Transverse colon (tissue), 4 donors: Measurements from ENCODE around the gene ERCC6L2. TPM values are rescaled to one million over a fixed set of nuclear protein-coding genes. Genes with fewer than 3 reads are reported as not detected.

ENCODE experiments used
- DNase-seq: peaks from one replicate; pipeline ENCODE4 v3.0.0-alpha.2; 2019
- H3K27ac ChIP-seq, 4 donors: fragments of 200-600 bp; sonication (generic); 2 replicates each; pipeline ENCODE4 v1.5.1; 2016 to 2018; ENCODE audit warnings: inconsistent platforms in 4 of 4
- H3K27me3 ChIP-seq: fragments of 200-600 bp; sonication (generic); 2 replicates; pipeline ENCODE4 v1.5.1; 2017; ENCODE audit warnings: inconsistent platforms
- H3K36me3 ChIP-seq, 4 donors: fragments of 200-600 bp; sonication (generic); 2 replicates each; pipeline ENCODE4 v1.5.1; 2017 to 2019; ENCODE audit warnings: inconsistent platforms in 4 of 4
- H3K4me1 ChIP-seq, 4 donors: fragments of 200-600 bp; sonication (generic); 2 replicates each; pipeline ENCODE4 v1.5.1; 2017 to 2020; ENCODE audit warnings: inconsistent platforms in 4 of 4
- H3K4me3 ChIP-seq, 4 donors: fragments of 200-600 bp; sonication (generic); 1 replicate in 1 of 4; 2 replicates in 3 of 4; pipeline versions ENCODE4 v1.5.1 to v1.6.1; 2017 to 2019; ENCODE audit warnings: inconsistent platforms in 4 of 4
- H3K9me3 ChIP-seq, 2 donors: fragments of 200-600 bp; sonication (generic); 2 replicates each; pipeline ENCODE4 v1.5.1; 2017 to 2019; ENCODE audit warnings: inconsistent platforms in 2 of 2
- CTCF ChIP-seq, 5 experiments: fragments of 200-600 bp in 3 of 5; fragments of 450-650 bp in 2 of 5; sonication (generic) in 3 of 5; IDR thresholded peaks; 1 replicate in 2 of 5; 2 replicates in 3 of 5; pipeline ENCODE4 v1.5.1; 2016 to 2017; ENCODE audit warnings: antibody characterized with exemption in 5 of 5, inconsistent platforms in 3 of 5, mild to moderate bottlenecking in 2 of 5, moderate library complexity in 1 of 5
- EP300 ChIP-seq: sonication (generic); formaldehyde crosslinking; IDR thresholded peaks from one replicate; pipeline ENCODE4 v1.6.1; 2017; ENCODE audit warnings: antibody characterized with exemption, low read depth
- POLR2A ChIP-seq: fragments of 450-650 bp; IDR thresholded peaks from one replicate; pipeline ENCODE4 v1.6.1; 2016; ENCODE audit warnings: antibody characterized with exemption, mild to moderate bottlenecking, moderate library complexity
- POLR2AphosphoS5 ChIP-seq, 3 donors: sonication (generic); formaldehyde crosslinking; IDR thresholded peaks; one replicate each; pipeline ENCODE4 v1.6.1; 2016; ENCODE audit warnings: antibody characterized with exemption in 3 of 3
- WGBS, 2 donors: methylation state at CpG; one replicate each; pipeline ENCODE4 v1.1.5; 2018; ENCODE audit warnings: low coverage in 1 of 2; 5-methylcytosine and 5-hydroxymethylcytosine counted together
- in situ Hi-C, 4 donors: fragments of 200-750 bp; cut with MboI; loops; one replicate each; pipeline versions ENCODE4 v1.15.0 to v1.15.1; 2017; ENCODE audit warnings: low sequenced_read_pairs in 3 of 4, low pct_ligation_motif_present in 1 of 4, low pct_unique_long_range_greater_than_20kb in 1 of 4
- intact Hi-C: fragments of 100-400 bp; cut with DNase I; formaldehyde crosslinking; loops from one replicate; pipeline ENCODE4 v1.15.1; 2023; ENCODE audit warnings: low total_unique reads
- total RNA-seq, 4 donors: library from RNA; depleted of rRNA; stranded (reverse); fragments of >200 nt; gene quantifications; one replicate each; pipeline ENCODE4 v1.1.0, GENCODE V29; 2016

ERCC6L2 gene
- total RNA-seq, 4 donors from 2014 or later: 62.7 to 84.6 (median 77.3) TPM

DNA sequence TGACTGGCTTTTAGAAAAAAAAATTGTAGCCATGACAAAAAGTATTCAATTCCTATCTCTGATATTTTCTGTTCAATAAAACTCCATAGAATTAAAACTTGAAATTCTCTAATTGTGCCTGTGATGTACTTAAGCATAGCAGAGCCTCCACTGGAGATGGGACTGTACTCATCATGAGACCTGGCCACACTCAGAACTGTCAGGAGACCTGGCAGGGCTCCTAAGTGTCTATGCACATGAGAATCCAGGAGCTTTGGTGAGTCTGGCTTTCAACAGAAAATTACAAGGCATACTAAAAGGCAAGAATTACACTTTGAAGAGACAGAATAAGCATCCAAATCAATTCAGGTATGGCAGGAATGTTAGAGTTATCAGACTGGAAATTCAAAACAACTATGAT, 26.7 kb upstream of the ERCC6L2 start:
- Histone ChIP-seq H3K9me3 (no peaks in the 10 kb centered on the region), H3K4me3 (no peak overlapping the region), H3K4me1 (no peaks in the 10 kb centered on the region), H3K36me3 (peaks cover 0 to 4% (median 0%) of the 10 kb centered on the region in 4 donors), H3K27me3 (no peaks in the 10 kb centered on the region), H3K27ac (no peak overlapping the region)
- DNase-seq: no peak
- TF ChIP-seq CTCF (IDR thresholded peaks at IDR 0.05) (no peak), EP300 (no peak)
- in situ Hi-C loops (no loop called here), intact Hi-C loops (no loop called here)

GRCh38 chr9:95852059-95853032, 23.1 kb upstream of the ERCC6L2 start:
- H3K4me1 ChIP-seq: peaks cover 0 to 3% (median 0%) of the 10 kb centered on the region in 4 donors
- H3K9me3 ChIP-seq: no peaks in the 10 kb centered on the region
- no peak overlapping the region for H3K27ac ChIP-seq
- no peaks in the 10 kb centered on the region for H3K27me3 ChIP-seq
- no peak for DNase-seq
- in situ Hi-C loops: no loop called here
- H3K36me3 ChIP-seq: peaks cover 0 to 4% (median 0%) of the 10 kb centered on the region in 4 donors
- 55 to 56% methylated on average over 7 of the region's 7 CpGs for WGBS, 2 donors
- no peak for TF ChIP-seq POLR2AphosphoS5 (IDR thresholded peaks at IDR 0.05)
- TF ChIP-seq POLR2A: no peak
- TF ChIP-seq CTCF (IDR thresholded peaks at IDR 0.05): no peak
- TF ChIP-seq EP300: no peak
- intact Hi-C loops: no loop called here
- no peak overlapping the region for H3K4me3 ChIP-seq

DNA sequence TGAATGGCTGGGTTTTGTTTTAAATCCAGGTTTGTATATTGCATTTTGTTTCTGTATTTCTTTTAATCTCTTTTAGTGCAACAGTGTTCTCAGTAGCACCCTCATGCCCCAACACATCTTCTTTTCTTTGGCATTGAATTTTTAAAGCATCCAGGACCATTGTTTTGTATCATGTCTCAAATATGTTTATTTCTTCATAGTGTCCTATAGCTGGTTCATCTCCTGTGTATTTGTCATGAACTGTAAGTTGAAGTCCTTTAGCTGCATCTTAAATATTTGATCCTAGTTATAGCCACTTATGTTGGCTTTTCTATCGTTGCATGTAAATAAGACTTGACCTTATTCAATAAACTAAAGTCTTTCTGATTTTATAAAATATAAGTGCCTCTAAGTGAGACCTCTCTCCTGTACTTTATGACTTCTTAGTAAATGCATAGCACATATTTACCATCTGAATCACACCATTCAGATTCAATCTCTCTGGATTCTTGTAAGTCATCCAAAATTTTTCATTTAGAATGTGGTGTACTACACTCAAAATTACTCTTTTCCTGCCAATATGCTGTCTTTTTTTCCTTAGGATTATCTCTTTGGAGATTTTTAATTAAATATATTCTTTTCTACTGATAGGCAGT, 21.0 kb upstream of the ERCC6L2 start:
- in situ Hi-C loops: no loop called here
- no peaks in the 10 kb centered on the region for H3K36me3 ChIP-seq
- peaks cover 0 to 9% (median 0%) of the 10 kb centered on the region in 4 donors for H3K4me1 ChIP-seq
- no peak for TF ChIP-seq EP300
- no peak for TF ChIP-seq POLR2A
- no peak for TF ChIP-seq CTCF (IDR thresholded peaks at IDR 0.05)
- no peak for TF ChIP-seq POLR2AphosphoS5 (IDR thresholded peaks at IDR 0.05)
- H3K9me3 ChIP-seq: no peaks in the 10 kb centered on the region
- no peaks in the 10 kb centered on the region for H3K27me3 ChIP-seq
- DNase-seq: no peak
- no peak overlapping the region for H3K4me3 ChIP-seq
- H3K27ac ChIP-seq: no peak overlapping the region
- intact Hi-C loops: no loop called here
- 59 to 63% methylated on average over 1 of the region's 1 CpG for WGBS, 2 donors

- Histone ChIP-seq H3K27me3 (no peaks in the 10 kb centered on the region), H3K36me3 (no peaks in the 10 kb centered on the region), H3K4me1 (peaks cover 0 to 9% (median 0%) of the 10 kb centered on the region in 4 donors), H3K9me3 (no peaks in the 10 kb centered on the region), H3K27ac (no peak overlapping the region), H3K4me3 (no peak overlapping the region)
- TF ChIP-seq POLR2AphosphoS5 (IDR thresholded peaks at IDR 0.05): no peak
- TF ChIP-seq CTCF (IDR thresholded peaks at IDR 0.05): no peak
- no peak for TF ChIP-seq POLR2A
- no peak for TF ChIP-seq EP300
- in situ Hi-C loops: no loop called here
- no peak for DNase-seq
- intact Hi-C loops: no loop called here
Measured at GRCh38 chr9:95855961-95856360, 19.5 kb upstream of the ERCC6L2 start.
